Mucosa of rectum (tissue), 2 donors: Measurements from ENCODE around the gene AFF2.

Experiments used
- H3K27ac ChIP-seq, 2 donors: one replicate each; pipeline ENCODE4 v1.7.0; 2013; ENCODE audit warnings: inconsistent platforms in 2 of 2, low read depth in 2 of 2, low read length in 2 of 2
- H3K27me3 ChIP-seq, 2 donors: one replicate each; pipeline ENCODE4 v1.7.0; 2013; ENCODE audit warnings: low read length in 2 of 2; ENCODE audit not compliant: control insufficient read depth in 2 of 2, insufficient read depth in 2 of 2
- H3K36me3 ChIP-seq, 2 donors: one replicate each; pipeline ENCODE4 v1.7.0; 2013; ENCODE audit warnings: low read length in 2 of 2; ENCODE audit not compliant: control insufficient read depth in 2 of 2, insufficient read depth in 2 of 2
- H3K4me1 ChIP-seq, 2 donors: one replicate each; pipeline ENCODE4 v1.7.0; 2013; ENCODE audit warnings: low read length in 2 of 2, mild to moderate bottlenecking in 1 of 2; ENCODE audit not compliant: control insufficient read depth in 2 of 2, insufficient read depth in 2 of 2
- H3K4me3 ChIP-seq, 2 donors: one replicate each; pipeline ENCODE4 v1.7.0; 2013; ENCODE audit warnings: low read length in 2 of 2
- H3K9ac ChIP-seq, 2 donors: one replicate each; pipeline ENCODE4 v1.7.0; 2013; ENCODE audit warnings: low read length in 2 of 2, low read depth in 1 of 2, mild to moderate bottlenecking in 1 of 2
- H3K9me3 ChIP-seq, 2 donors: one replicate each; pipeline ENCODE4 v1.7.0; 2013; ENCODE audit warnings: low read length in 2 of 2; ENCODE audit not compliant: control insufficient read depth in 2 of 2
- donor health status: healthy.
- donor health status: Normal muscosa, but diverticular disease.

AFF2 gene

GRCh38 chrX:148577741-148578140 is 77.3 kb downstream of the AFF2 start:
- H3K4me3 ChIP-seq: no peak overlapping the region

GRCh38 chrX:148580016-148580415 is 79.6 kb downstream of the AFF2 start:
- Histone ChIP-seq H3K4me1 (no peaks in the 10 kb centered on the region), H3K4me3 (no peak overlapping the region), H3K27me3 (no peaks in the 10 kb centered on the region), H3K36me3 (no peaks in the 10 kb centered on the region), H3K9ac (no peak overlapping the region), H3K9me3 (no peaks in the 10 kb centered on the region), H3K27ac (no peak overlapping the region)

More at GRCh38 chrX:148577741-148578140, 77.3 kb downstream of the AFF2 start:
- H3K4me1 ChIP-seq: no peaks in the 10 kb centered on the region
- no peaks in the 10 kb centered on the region for H3K36me3 ChIP-seq
- no peak overlapping the region for H3K27ac ChIP-seq
- H3K9me3 ChIP-seq: no peaks in the 10 kb centered on the region
- H3K27me3 ChIP-seq: no peaks in the 10 kb centered on the region
- no peak overlapping the region for H3K9ac ChIP-seq

GRCh38 chrX:148582353-148582752 is 81.9 kb downstream of the AFF2 start:
- H3K27me3 ChIP-seq: no peaks in the 10 kb centered on the region
- H3K36me3 ChIP-seq: no peaks in the 10 kb centered on the region
- no peak overlapping the region for H3K9ac ChIP-seq
- no peak overlapping the region for H3K27ac ChIP-seq
- no peaks in the 10 kb centered on the region for H3K4me1 ChIP-seq
- H3K4me3 ChIP-seq: no peak overlapping the region
- H3K9me3 ChIP-seq: no peaks in the 10 kb centered on the region

DNA sequence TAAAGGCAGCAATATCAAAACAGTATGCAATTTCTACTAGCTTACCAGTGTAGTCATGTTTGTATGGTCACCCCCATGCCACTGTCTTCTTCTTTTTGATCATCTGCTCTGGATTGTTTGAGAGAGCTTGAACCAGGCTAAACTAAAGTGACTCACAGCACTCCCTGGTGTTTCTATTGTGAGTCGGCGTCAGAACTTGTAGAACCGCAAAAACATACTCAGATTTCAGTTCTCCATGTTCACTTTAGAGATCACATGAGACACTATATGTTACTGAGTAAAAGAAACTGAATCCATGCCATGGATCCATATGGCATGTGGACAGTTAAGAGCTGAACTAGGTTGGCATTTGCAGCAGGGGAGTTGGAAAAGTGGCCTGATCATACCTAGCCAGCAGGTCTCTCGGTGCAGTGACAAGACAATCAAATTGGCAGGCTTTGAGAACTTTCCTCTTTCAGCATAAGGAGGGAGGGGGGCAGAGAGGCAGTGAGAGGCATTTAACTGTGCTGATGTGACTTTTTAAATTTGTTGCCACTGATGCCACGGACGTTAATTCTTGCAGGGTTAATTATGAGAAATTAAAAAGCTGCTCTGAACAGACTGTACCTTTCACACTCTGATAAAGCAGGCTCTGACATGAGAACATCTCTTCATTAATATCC is 88.4 kb downstream of the AFF2 start:
- Histone ChIP-seq H3K9ac (no peak overlapping the region), H3K4me1 (no peaks in the 10 kb centered on the region), H3K36me3 (no peaks in the 10 kb centered on the region), H3K4me3 (no peak overlapping the region), H3K9me3 (no peaks in the 10 kb centered on the region), H3K27me3 (no peaks in the 10 kb centered on the region), H3K27ac (no peak overlapping the region)

- H3K36me3 ChIP-seq: no peaks in the 10 kb centered on the region
- no peak overlapping the region for H3K4me3 ChIP-seq
- no peak overlapping the region for H3K27ac ChIP-seq
- H3K4me1 ChIP-seq: no peaks in the 10 kb centered on the region
- H3K27me3 ChIP-seq: no peaks in the 10 kb centered on the region
- no peaks in the 10 kb centered on the region for H3K9me3 ChIP-seq
- no peak overlapping the region for H3K9ac ChIP-seq
Observed at GRCh38 chrX:148592595-148592994, 92.2 kb downstream of the AFF2 start.

DNA sequence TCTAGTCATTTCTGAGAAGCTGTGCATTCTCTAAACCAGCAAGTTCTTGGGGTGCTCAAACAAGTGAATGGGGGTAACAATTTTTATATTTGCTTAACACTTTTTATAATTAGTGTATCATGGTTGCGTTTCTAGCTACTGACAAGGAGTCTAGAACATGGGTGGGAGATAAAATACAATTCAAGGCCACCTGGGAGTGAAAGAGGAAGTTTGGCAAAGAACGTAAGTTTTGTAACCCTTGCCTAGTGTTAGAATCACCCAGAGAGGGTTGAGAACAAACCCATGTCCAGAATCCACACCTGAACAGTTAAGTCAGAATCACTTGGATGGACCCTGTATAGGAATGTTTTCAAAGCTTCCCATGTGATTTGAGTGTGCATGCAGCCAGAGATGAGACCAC is 92.7 kb downstream of the AFF2 start:
- Histone ChIP-seq H3K4me3 (no peak overlapping the region), H3K27me3 (no peaks in the 10 kb centered on the region), H3K4me1 (no peaks in the 10 kb centered on the region), H3K36me3 (no peaks in the 10 kb centered on the region), H3K9me3 (no peaks in the 10 kb centered on the region), H3K9ac (no peak overlapping the region), H3K27ac (no peak overlapping the region)

GRCh38 chrX:148593987-148594386 is 93.6 kb downstream of the AFF2 start:
- Histone ChIP-seq H3K27ac (no peak overlapping the region), H3K9ac (no peak overlapping the region), H3K27me3 (no peaks in the 10 kb centered on the region), H3K36me3 (no peaks in the 10 kb centered on the region), H3K9me3 (no peaks in the 10 kb centered on the region), H3K4me3 (no peak overlapping the region), H3K4me1 (no peaks in the 10 kb centered on the region)

- no peaks in the 10 kb centered on the region for H3K27me3 ChIP-seq
- H3K27ac ChIP-seq: no peak overlapping the region
- no peaks in the 10 kb centered on the region for H3K9me3 ChIP-seq
- H3K9ac ChIP-seq: no peak overlapping the region
- H3K4me3 ChIP-seq: no peak overlapping the region
- H3K36me3 ChIP-seq: no peaks in the 10 kb centered on the region
- H3K4me1 ChIP-seq: no peaks in the 10 kb centered on the region
Observed at GRCh38 chrX:148599404-148599803, 99.0 kb downstream of the AFF2 start.

DNA sequence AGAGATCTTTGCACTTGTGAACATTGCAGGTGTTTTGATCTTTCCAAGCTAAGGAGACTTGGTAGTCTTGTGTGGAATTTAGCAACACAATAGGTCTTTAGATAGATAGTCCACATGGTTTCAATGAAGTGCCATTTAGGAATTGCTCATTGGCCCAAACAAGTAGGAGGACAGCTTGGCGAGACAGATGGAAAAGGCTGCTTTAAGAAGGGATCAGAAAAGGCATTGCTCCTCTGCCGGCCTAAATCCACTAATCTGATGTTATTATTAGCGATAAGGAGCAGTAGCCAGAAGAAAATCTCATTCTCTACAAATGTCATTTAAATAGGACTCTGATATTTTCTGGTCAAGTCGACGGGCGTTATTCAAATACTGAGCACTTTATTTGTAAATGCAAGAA is 99.7 kb downstream of the AFF2 start:
- Histone ChIP-seq H3K36me3 (no peaks in the 10 kb centered on the region), H3K27ac (no peak overlapping the region), H3K9ac (no peak overlapping the region), H3K27me3 (no peaks in the 10 kb centered on the region), H3K4me3 (no peak overlapping the region), H3K4me1 (no peaks in the 10 kb centered on the region), H3K9me3 (no peaks in the 10 kb centered on the region)

GRCh38 chrX:148600581-148600980 is 100.2 kb downstream of the AFF2 start:
- Histone ChIP-seq H3K4me1 (no peaks in the 10 kb centered on the region), H3K9me3 (no peaks in the 10 kb centered on the region), H3K4me3 (no peak overlapping the region), H3K27me3 (no peaks in the 10 kb centered on the region), H3K9ac (no peak overlapping the region), H3K36me3 (no peaks in the 10 kb centered on the region), H3K27ac (no peak overlapping the region)

- H3K4me3 ChIP-seq: no peak overlapping the region
- no peak overlapping the region for H3K9ac ChIP-seq
- H3K27me3 ChIP-seq: no peaks in the 10 kb centered on the region
- no peak overlapping the region for H3K27ac ChIP-seq
- no peaks in the 10 kb centered on the region for H3K9me3 ChIP-seq
- H3K36me3 ChIP-seq: no peaks in the 10 kb centered on the region
- no peaks in the 10 kb centered on the region for H3K4me1 ChIP-seq
Observed at GRCh38 chrX:148601034-148601433, 100.6 kb downstream of the AFF2 start.
